GM21737 (cell line): ENCODE results near the gene CYB561D1.
"Not testable (repeated sequence)": the region's sequence is repeated elsewhere in the genome, so short reads cannot be mapped to it uniquely, and the experiment has no call there.

Experiments used
- ATAC-seq: cut with Tn5 transposase; IDR thresholded peaks from one replicate; pipeline ENCODE4 v1.9.1; 2021; ENCODE audit warnings: mild to moderate bottlenecking, moderate library complexity; ENCODE audit not compliant: unreplicated experiment

The CYB561D1 gene

GRCh38 chr1:109493805-109494539 is at the start of gene CYB561D1:
Gene CYB561D1, plus strand, starts transcription at chr1:109494094. Its CDS starts 46 bp downstream, at chr1:109494140.
- ATAC-seq = peak; percentile 86

- ATAC-seq = no peak
Measured at GRCh38 chr1:109444346-109444745, 49.5 kb upstream of the CYB561D1 start.

GRCh38 chr1:109445949-109446695 is 47.8 kb upstream of the CYB561D1 start:
- ATAC-seq = not testable (repeated sequence)

GRCh38 chr1:109447524-109447923 is 46.4 kb upstream of the CYB561D1 start:
- no peak for ATAC-seq

- ATAC-seq = no peak
Measured at GRCh38 chr1:109454497-109455133, 39.3 kb upstream of the CYB561D1 start.

GRCh38 chr1:109457819-109458218 is 36.1 kb upstream of the CYB561D1 start:
- no peak for ATAC-seq

GRCh38 chr1:109466125-109466451 is 27.8 kb upstream of the CYB561D1 start:
- ATAC-seq = no peak

GRCh38 chr1:109466452-109467300 is 27.2 kb upstream of the CYB561D1 start, which contains the start of gene SYPL2:
Gene SYPL2, plus strand, starts transcription at chr1:109466546. Its CDS starts 298 bp downstream, at chr1:109466844.
- ATAC-seq = no peak

GRCh38 chr1:109467301-109467777 is 26.6 kb upstream of the CYB561D1 start:
- no peak for ATAC-seq

GRCh38 chr1:109468061-109468460 is 25.8 kb upstream of the CYB561D1 start:
- no peak for ATAC-seq

GRCh38 chr1:109468903-109469302 is 25.0 kb upstream of the CYB561D1 start:
- ATAC-seq = no peak

- no peak for ATAC-seq
Measured at GRCh38 chr1:109470245-109470644, 23.6 kb upstream of the CYB561D1 start.

- no peak for ATAC-seq
Measured at GRCh38 chr1:109472779-109473178, 21.1 kb upstream of the CYB561D1 start.

- not testable (repeated sequence) for ATAC-seq
Measured at GRCh38 chr1:109473284-109474057, 20.4 kb upstream of the CYB561D1 start.

GRCh38 chr1:109474697-109475096 is 19.2 kb upstream of the CYB561D1 start:
- no peak for ATAC-seq

- ATAC-seq = no peak
Measured at GRCh38 chr1:109475261-109475660, 18.6 kb upstream of the CYB561D1 start.

GRCh38 chr1:109476825-109477224 is 17.1 kb upstream of the CYB561D1 start:
- ATAC-seq = no peak

- no peak for ATAC-seq
Measured at GRCh38 chr1:109477821-109478220, 16.1 kb upstream of the CYB561D1 start.

GRCh38 chr1:109478806-109479205 is 15.1 kb upstream of the CYB561D1 start:
- ATAC-seq = no peak

- ATAC-seq = no peak
Measured at GRCh38 chr1:109479311-109479710, 14.6 kb upstream of the CYB561D1 start.
